ENCODE measurements around the gene RNU11.
"Not testable (repeated sequence)": the region's sequence is repeated elsewhere in the genome, so short reads cannot be mapped to it uniquely, and the experiment has no call there.

The RNU11 gene

GRCh38 chr1:28668956-28669723 is 20.7 kb downstream of the RNU11 start:
- peak; percentile 83 for DNase-seq (ENCODE audit: extremely low read depth, insufficient read length)
- H3K36me3 ChIP-seq (ENCODE audit: control insufficient read depth, insufficient read depth, low read length), result no peaks in the 10 kb centered on the region
- H3K27me3 ChIP-seq (replicated peaks; ENCODE audit: control insufficient read depth, insufficient read depth, low read length), result no peaks in the 10 kb centered on the region
- TF ChIP-seq CTCF (IDR thresholded peaks at IDR 0.05; ENCODE audit: insufficient read depth, low read length, poor library complexity, severe bottlenecking), result no peak
- peak overlapping the region; percentile 91 for H3K4me3 ChIP-seq (replicated peaks; ENCODE audit: low read depth, low read length)

DNA sequence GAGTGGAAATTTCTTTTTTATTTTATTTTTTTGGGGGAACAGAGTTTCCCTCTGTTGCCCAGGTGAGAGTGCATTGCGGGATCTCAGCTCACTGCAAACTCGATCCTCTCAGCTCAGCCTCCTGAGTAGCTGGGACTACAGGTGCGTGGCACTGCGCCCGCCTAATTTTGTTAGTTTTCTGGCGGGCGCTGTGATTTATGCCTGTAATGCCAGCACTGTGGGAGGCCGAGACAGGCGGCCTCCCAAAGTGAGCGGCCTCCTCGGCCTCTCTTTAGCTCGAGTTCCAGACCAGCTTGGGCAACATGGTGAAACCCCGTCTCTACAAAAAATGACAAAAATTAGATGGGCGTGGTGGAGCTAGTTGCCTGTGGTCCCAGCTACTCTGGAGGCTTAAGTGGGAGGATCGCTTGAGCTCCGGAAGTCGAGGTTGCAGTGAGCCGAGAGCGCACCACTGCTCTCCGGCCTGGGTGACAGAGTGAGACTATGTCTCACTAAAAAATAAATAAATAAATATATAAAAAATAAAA is 22.9 kb downstream of the RNU11 start:
- no peak for DNase-seq (ENCODE audit: extremely low read depth, insufficient read length)
- H3K4me3 ChIP-seq (replicated peaks; ENCODE audit: low read depth, low read length), result no peak overlapping the region
- no peaks in the 10 kb centered on the region for H3K27me3 ChIP-seq (replicated peaks; ENCODE audit: control insufficient read depth, insufficient read depth, low read length)
- no peaks in the 10 kb centered on the region for H3K36me3 ChIP-seq (ENCODE audit: control insufficient read depth, insufficient read depth, low read length)
- TF ChIP-seq CTCF (IDR thresholded peaks at IDR 0.05; ENCODE audit: insufficient read depth, low read length, poor library complexity, severe bottlenecking), result no peak

- H3K27me3 ChIP-seq (replicated peaks; ENCODE audit: control insufficient read depth, insufficient read depth, low read length); H3K36me3 ChIP-seq (ENCODE audit: control insufficient read depth, insufficient read depth, low read length); DNase-seq (ENCODE audit: extremely low read depth, insufficient read length); H3K4me3 ChIP-seq (replicated peaks; ENCODE audit: low read depth, low read length): not testable (repeated sequence)
Measured at GRCh38 chr1:28672971-28673370, 24.6 kb downstream of the RNU11 start.

- H3K27me3 ChIP-seq (replicated peaks; ENCODE audit: control insufficient read depth, insufficient read depth, low read length), result no peaks in the 10 kb centered on the region
- H3K36me3 ChIP-seq (ENCODE audit: control insufficient read depth, insufficient read depth, low read length), result no peaks in the 10 kb centered on the region
- no peak overlapping the region for H3K4me3 ChIP-seq (replicated peaks; ENCODE audit: low read depth, low read length)
- no peak for TF ChIP-seq CTCF (IDR thresholded peaks at IDR 0.05; ENCODE audit: insufficient read depth, low read length, poor library complexity, severe bottlenecking)
- DNase-seq (ENCODE audit: extremely low read depth, insufficient read length), result no peak
Measured at GRCh38 chr1:28675924-28676257, 27.5 kb downstream of the RNU11 start.

- DNase-seq (ENCODE audit: extremely low read depth, insufficient read length), result no peak
- no peaks in the 10 kb centered on the region for H3K27me3 ChIP-seq (replicated peaks; ENCODE audit: control insufficient read depth, insufficient read depth, low read length)
- H3K4me3 ChIP-seq (replicated peaks; ENCODE audit: low read depth, low read length), result no peak overlapping the region
- no peaks in the 10 kb centered on the region for H3K36me3 ChIP-seq (ENCODE audit: control insufficient read depth, insufficient read depth, low read length)
- no peak for TF ChIP-seq CTCF (IDR thresholded peaks at IDR 0.05; ENCODE audit: insufficient read depth, low read length, poor library complexity, severe bottlenecking)
Measured at GRCh38 chr1:28680151-28680550, 31.8 kb downstream of the RNU11 start.

GRCh38 chr1:28682840-28683239 is 34.4 kb downstream of the RNU11 start:
- Histone ChIP-seq H3K27me3 (replicated peaks; ENCODE audit: control insufficient read depth, insufficient read depth, low read length) (no peaks in the 10 kb centered on the region), H3K36me3 (ENCODE audit: control insufficient read depth, insufficient read depth, low read length) (peaks cover 1% of the 10 kb centered on the region; the same call in 1 of the 2 replicates), H3K4me3 (replicated peaks; ENCODE audit: low read depth, low read length) (no peak overlapping the region)
- no peak for DNase-seq (ENCODE audit: extremely low read depth, insufficient read length)
- no peak for TF ChIP-seq CTCF (IDR thresholded peaks at IDR 0.05; ENCODE audit: insufficient read depth, low read length, poor library complexity, severe bottlenecking)
